ENCODE results near the gene NDUFV1. TPM values are rescaled to one million over a fixed set of nuclear protein-coding genes. Genes with fewer than 3 reads are reported as not detected.

The NDUFV1 gene
- total RNA-seq, 1 experiment from 2014 or later, result 321 TPM

- ChIA-PET CTCF (interaction anchor here (0.6 kb wide), 1 partner anchor 1230 kb away, joined by 4 read pairs; no protein-coding TSS in a partner anchor), POLR2A (ENCODE audit: unreplicated experiment) (no interaction called here)
- H3K79me2 ChIP-seq (ENCODE audit: low read depth), result peaks cover 7% of the 10 kb centered on the region
- peaks cover 4% of the 10 kb centered on the region for H3K4me1 ChIP-seq (replicated peaks; ENCODE audit: insufficient read depth)
- BruUV-seq (replicated peaks), result no TSS peak
- H3K9me2 ChIP-seq (ENCODE audit: insufficient read depth), result no peaks in the 10 kb centered on the region
- DNase-seq, result no peak
- 0 out of 2 replicates have a peak, but pooled peaks cover 10% of the 10 kb centered on the region for H3K36me3 ChIP-seq (ENCODE audit: low read depth)
- H2AFZ ChIP-seq, result no peak overlapping the region
- H3K27me3 ChIP-seq (ENCODE audit: insufficient read depth, low read depth), result no peaks in the 10 kb centered on the region
- no peak overlapping the region for H3K4me3 ChIP-seq
- no peak overlapping the region for H3K4me2 ChIP-seq
- TF ChIP-seq EZH2 (IDR thresholded peaks at IDR 0.05; ENCODE audit: low read depth), result no peak
- no peak for TF ChIP-seq CTCF (conservative IDR thresholded peaks at IDR 0.05)
- H3K9me3 ChIP-seq (ENCODE audit: insufficient read depth, low read depth), result no peaks in the 10 kb centered on the region
- H4K20me1 ChIP-seq (ENCODE audit: insufficient read depth), result no peaks in the 10 kb centered on the region
- intact Hi-C loops (cut with micrococcal nuclease; ENCODE audit: unreplicated experiment), result no loop called here
- peaks cover 13% of the 10 kb centered on the region; the same call in 1 of the 2 replicates for H3F3A ChIP-seq (ENCODE audit: insufficient read depth, low read depth)
- no peak overlapping the region for H3K27ac ChIP-seq
Observed at GRCh38 chr11:67612751-67613150, 6.0 kb downstream of the NDUFV1 start.

- no peak for TF ChIP-seq EZH2 (IDR thresholded peaks at IDR 0.05; ENCODE audit: low read depth)
- no peak for TF ChIP-seq CTCF (conservative IDR thresholded peaks at IDR 0.05)
- Histone ChIP-seq H3K36me3 (ENCODE audit: low read depth) (0 out of 2 replicates have a peak, but pooled peaks cover 10% of the 10 kb centered on the region), H3K79me2 (ENCODE audit: low read depth) (0 out of 2 replicates have a peak, but pooled peaks cover under 1% of the 10 kb centered on the region), H3K27me3 (ENCODE audit: insufficient read depth, low read depth) (no peaks in the 10 kb centered on the region), H3K4me1 (replicated peaks; ENCODE audit: insufficient read depth) (no peaks in the 10 kb centered on the region), H3K4me3 (no peak overlapping the region), H4K20me1 (ENCODE audit: insufficient read depth) (no peaks in the 10 kb centered on the region), H3K27ac (no peak overlapping the region), H3F3A (ENCODE audit: insufficient read depth, low read depth) (peaks cover 13% of the 10 kb centered on the region; the same call in 1 of the 2 replicates), H3K9me3 (ENCODE audit: insufficient read depth, low read depth) (no peaks in the 10 kb centered on the region), H3K4me2 (no peak overlapping the region), H2AFZ (no peak overlapping the region), H3K9me2 (ENCODE audit: insufficient read depth) (no peaks in the 10 kb centered on the region)
- intact Hi-C loops (cut with micrococcal nuclease; ENCODE audit: unreplicated experiment), result no loop called here
- no peak for DNase-seq
- no TSS peak for BruUV-seq (replicated peaks)
- ChIA-PET POLR2A (ENCODE audit: unreplicated experiment) (interaction anchor here (0.5 to 0.7 kb wide), 2 partner anchors 68 to 145 kb away, joined by 4 to 7 read pairs; no protein-coding TSS in a partner anchor), CTCF (interaction anchor here (0.6 to 1.1 kb wide), 3 partner anchors 9 to 140 kb away, joined by 3 to 9 read pairs (median 3); no protein-coding TSS in a partner anchor)
Observed at GRCh38 chr11:67613313-67613959, 6.7 kb downstream of the NDUFV1 start.

GRCh38 chr11:67613960-67614715 lies 7.4 kb downstream of the NDUFV1 start:
- BruUV-seq (replicated peaks), result TSS peak; percentile 37
- ChIA-PET POLR2A (ENCODE audit: unreplicated experiment) (interaction anchor here (0.6 to 0.8 kb wide), 3 partner anchors 16 to 1045 kb away, joined by 3 to 7 read pairs (median 4); partner anchors contain the start of gene NUDT8), CTCF (interaction anchor here (0.6 to 1.1 kb wide), 3 partner anchors 9 to 140 kb away, joined by 3 to 9 read pairs (median 3); no protein-coding TSS in a partner anchor)
- intact Hi-C loops (cut with micrococcal nuclease; ENCODE audit: unreplicated experiment), result no loop called here
- no peaks in the 10 kb centered on the region for H3K9me2 ChIP-seq (ENCODE audit: insufficient read depth)
- no peak overlapping the region for H3K4me2 ChIP-seq
- no peaks in the 10 kb centered on the region for H3K9me3 ChIP-seq (ENCODE audit: insufficient read depth, low read depth)
- H4K20me1 ChIP-seq (ENCODE audit: insufficient read depth), result no peaks in the 10 kb centered on the region
- no peaks in the 10 kb centered on the region for H3K27me3 ChIP-seq (ENCODE audit: insufficient read depth, low read depth)
- TF ChIP-seq EZH2 (IDR thresholded peaks at IDR 0.05; ENCODE audit: low read depth) (no peak), CTCF (conservative IDR thresholded peaks at IDR 0.05) (peak; percentile 83)
- no peaks in the 10 kb centered on the region for H3K79me2 ChIP-seq (ENCODE audit: low read depth)
- peaks cover 13% of the 10 kb centered on the region; the same call in 1 of the 2 replicates for H3F3A ChIP-seq (ENCODE audit: insufficient read depth, low read depth)
- 0 out of 2 replicates have a peak, but pooled peaks cover 6% of the 10 kb centered on the region for H3K36me3 ChIP-seq (ENCODE audit: low read depth)
- peak; percentile 42 to 83 for DNase-seq
- H3K4me1 ChIP-seq (replicated peaks; ENCODE audit: insufficient read depth), result no peaks in the 10 kb centered on the region
- no peak overlapping the region for H2AFZ ChIP-seq
- H3K4me3 ChIP-seq, result no peak overlapping the region
- no peak overlapping the region for H3K27ac ChIP-seq

Data from PC-9 (cell line).